ENCODE data around the gene PHETA1.

DNA sequence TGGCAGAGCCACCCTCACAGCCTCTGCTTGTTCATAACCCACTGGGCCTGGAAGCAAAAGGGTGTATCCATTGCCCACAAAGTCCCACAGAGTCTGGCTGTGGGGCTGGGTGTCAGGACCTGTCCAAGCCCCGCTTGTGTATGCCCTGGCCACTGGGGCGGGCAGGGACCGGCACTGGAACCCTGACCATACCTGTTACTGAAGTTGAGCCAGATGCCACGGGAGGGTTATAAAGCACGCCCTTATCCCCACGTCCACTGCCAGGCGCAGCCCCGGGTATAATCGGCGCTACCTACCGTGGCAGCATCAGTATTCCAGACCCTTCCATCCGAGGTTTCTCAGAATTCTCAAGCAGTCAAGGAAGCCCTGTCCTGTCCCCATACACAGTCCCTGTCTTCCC lies 40.8 kb downstream of the PHETA1 start:
- TF ChIP-seq, protein P1, sequence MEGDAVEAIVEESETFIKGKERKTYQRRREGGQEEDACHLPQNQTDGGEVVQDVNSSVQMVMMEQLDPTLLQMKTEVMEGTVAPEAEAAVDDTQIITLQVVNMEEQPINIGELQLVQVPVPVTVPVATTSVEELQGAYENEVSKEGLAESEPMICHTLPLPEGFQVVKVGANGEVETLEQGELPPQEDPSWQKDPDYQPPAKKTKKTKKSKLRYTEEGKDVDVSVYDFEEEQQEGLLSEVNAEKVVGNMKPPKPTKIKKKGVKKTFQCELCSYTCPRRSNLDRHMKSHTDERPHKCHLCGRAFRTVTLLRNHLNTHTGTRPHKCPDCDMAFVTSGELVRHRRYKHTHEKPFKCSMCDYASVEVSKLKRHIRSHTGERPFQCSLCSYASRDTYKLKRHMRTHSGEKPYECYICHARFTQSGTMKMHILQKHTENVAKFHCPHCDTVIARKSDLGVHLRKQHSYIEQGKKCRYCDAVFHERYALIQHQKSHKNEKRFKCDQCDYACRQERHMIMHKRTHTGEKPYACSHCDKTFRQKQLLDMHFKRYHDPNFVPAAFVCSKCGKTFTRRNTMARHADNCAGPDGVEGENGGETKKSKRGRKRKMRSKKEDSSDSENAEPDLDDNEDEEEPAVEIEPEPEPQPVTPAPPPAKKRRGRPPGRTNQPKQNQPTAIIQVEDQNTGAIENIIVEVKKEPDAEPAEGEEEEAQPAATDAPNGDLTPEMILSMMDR (conservative IDR thresholded peaks at IDR 0.05): no peak
- TF ChIP-seq EZH2 (IDR thresholded peaks at IDR 0.05; ENCODE audit: low read depth): no peak

Data from PC-9 (cell line).